ENCODE results near the gene PRRC2C. TPM values are rescaled to one million over a fixed set of nuclear protein-coding genes. Genes with fewer than 3 reads are reported as not detected.

The PRRC2C gene
- total and polyA plus RNA-seq, 2 of the 4 experiments (the other 2 are of a cell fraction): 54.0 to 58.3 TPM

GRCh38 chr1:171545523-171545922, 60.2 kb downstream of the PRRC2C start:
- TF ChIP-seq MAFK (IDR thresholded peaks at IDR 0.05; ENCODE audit: low read depth, low read length) (no peak), ELK1 (IDR thresholded peaks at IDR 0.05; ENCODE audit: borderline replicate concordance, low read depth, low read length) (no peak), SMC3 (IDR thresholded peaks at IDR 0.05; ENCODE audit: low read depth, low read length) (no peak), NFE2L2 (IDR thresholded peaks at IDR 0.05; ENCODE audit: low read depth, low read length) (no peak), POLR2A (IDR thresholded peaks at IDR 0.05; ENCODE audit: low read depth, low read length) (no peak), RCOR1 (IDR thresholded peaks at IDR 0.05; ENCODE audit: insufficient replicate concordance, low read length) (no peak), RAD21 (IDR thresholded peaks at IDR 0.05; ENCODE audit: low read length) (no peak), MXI1 (IDR thresholded peaks at IDR 0.05; ENCODE audit: borderline replicate concordance, low read depth, low read length) (no peak)
- WGBS, 2 experiments (ENCODE audit: extremely low coverage in 2 of 2, insufficient read length in 1 of 2): no CpG with 5 or more reads among the region's 1 CpG
- H4K20me1 ChIP-seq (ENCODE audit: insufficient read depth, low read length): peaks cover 8% of the 10 kb centered on the region

More at GRCh38 chr1:171545523-171545922, 60.2 kb downstream of the PRRC2C start:
- no peak overlapping the region for H3K56ac ChIP-seq (ENCODE audit: extremely low read depth, insufficient read depth, low read length)
- H2AK9ac ChIP-seq (replicated peaks; ENCODE audit: low read depth, low read length, poor library complexity): no peak overlapping the region
- no peak for DNase-seq
- H3K79me1 ChIP-seq (ENCODE audit: low read depth in 1 of 2, low read length in 2 of 2): peaks cover 29 to 33% of the 10 kb centered on the region in 2 experiments
- ATAC-seq (ENCODE audit: low read depth): no peak
- no peak overlapping the region for H4K5ac ChIP-seq (ENCODE audit: low read depth, low read length)
- H2BK15ac ChIP-seq (ENCODE audit: low read depth, low read length): no peak overlapping the region
- no peak overlapping the region for H2AK5ac ChIP-seq (ENCODE audit: low read depth, low read length)
- POLR2A ChIA-PET (ENCODE audit: unreplicated experiment): no interaction called here
- no peaks in the 10 kb centered on the region for H3K27me3 ChIP-seq (ENCODE audit: control insufficient read depth, insufficient read depth, low read length)
- intact Hi-C loops (cut with micrococcal nuclease) (no loop called here), in situ Hi-C loops (cut with MboI; ENCODE audit: low sequenced_read_pairs) (no loop called here), dilution Hi-C loops (cut with HindIII; ENCODE audit: low sequenced_read_pairs, unreplicated experiment) (no loop called here)
- BruUV-seq (replicated peaks): no TSS peak
- no peak overlapping the region for H2BK5ac ChIP-seq (ENCODE audit: low read depth, low read length, poor library complexity, severe bottlenecking)
- H3K4me3 ChIP-seq (ENCODE audit: insufficient read depth, low read depth, low read length): no peak overlapping the region
- peaks cover 60% of the 10 kb centered on the region for H3K36me3 ChIP-seq (ENCODE audit: control insufficient read depth, insufficient read depth, low read length)
- H3K4ac ChIP-seq (ENCODE audit: low read depth, low read length): no peak overlapping the region
- no peak overlapping the region for H3K18ac ChIP-seq (ENCODE audit: low read depth, low read length)
- H3K4me2 ChIP-seq (ENCODE audit: low read depth, low read length): no peak overlapping the region
- no peak overlapping the region for H2BK120ac ChIP-seq (ENCODE audit: low read depth, low read length)
- H3K14ac ChIP-seq (replicated peaks; ENCODE audit: low read depth, low read length): no peak overlapping the region
- no peak overlapping the region for H3K23ac ChIP-seq (ENCODE audit: low read depth, low read length)
- H3K9ac ChIP-seq (ENCODE audit: low read depth, low read length): no peak overlapping the region
- H2BK20ac ChIP-seq (ENCODE audit: low read depth, low read length): no peak overlapping the region
- no peaks in the 10 kb centered on the region for H3K9me1 ChIP-seq (ENCODE audit: insufficient read depth, low read length)
- H3K9me3 ChIP-seq (ENCODE audit: control insufficient read depth, insufficient read depth, low read length): no peaks in the 10 kb centered on the region
- no peaks in the 10 kb centered on the region for H3K4me1 ChIP-seq (ENCODE audit: control insufficient read depth, insufficient read depth, low read length)
- no peak overlapping the region for H2AFZ ChIP-seq (replicated peaks; ENCODE audit: low read length, poor library complexity)
- H4K8ac ChIP-seq (ENCODE audit: low read depth in 2 of 2, low read length in 2 of 2): no peak overlapping the region
- CTCF ChIA-PET: no interaction called here
- no peak overlapping the region for H4K91ac ChIP-seq (ENCODE audit: insufficient read depth, low read depth, low read length)
- no peak overlapping the region for H3K27ac ChIP-seq (ENCODE audit: insufficient read depth, low read length)

Data from IMR-90 (cell line).